NCI-H1417 (cell line): Measurements from ENCODE around the gene COL6A3.
"Not testable (repeated sequence)": the region's sequence is repeated elsewhere in the genome, so short reads cannot be mapped to it uniquely, and the experiment has no call there.

Source experiments
- DNase-seq, 3 experiments: peaks; one replicate each; lab custom pipeline; 2025; lab: John Stamatoyannopoulos, UW

The COL6A3 gene

DNA sequence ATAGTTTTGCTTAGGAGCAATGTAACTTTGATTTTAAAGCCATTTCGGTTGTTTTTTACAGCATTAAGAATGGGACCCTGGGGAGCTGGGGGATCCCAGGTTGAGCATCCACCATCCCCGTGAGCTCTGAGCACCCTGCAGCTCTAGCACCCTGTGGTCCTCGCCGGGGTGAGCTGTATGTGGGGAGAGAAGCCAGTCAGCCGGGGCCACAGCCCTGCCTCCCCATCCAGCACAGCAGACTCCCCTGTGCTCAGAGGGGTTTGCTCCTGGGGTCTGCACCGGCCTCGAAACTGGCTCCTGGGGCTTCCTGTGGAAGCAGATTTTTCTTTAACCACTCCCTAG is 1.3 kb downstream of the COL6A3 start:
- no peak for DNase-seq

DNA sequence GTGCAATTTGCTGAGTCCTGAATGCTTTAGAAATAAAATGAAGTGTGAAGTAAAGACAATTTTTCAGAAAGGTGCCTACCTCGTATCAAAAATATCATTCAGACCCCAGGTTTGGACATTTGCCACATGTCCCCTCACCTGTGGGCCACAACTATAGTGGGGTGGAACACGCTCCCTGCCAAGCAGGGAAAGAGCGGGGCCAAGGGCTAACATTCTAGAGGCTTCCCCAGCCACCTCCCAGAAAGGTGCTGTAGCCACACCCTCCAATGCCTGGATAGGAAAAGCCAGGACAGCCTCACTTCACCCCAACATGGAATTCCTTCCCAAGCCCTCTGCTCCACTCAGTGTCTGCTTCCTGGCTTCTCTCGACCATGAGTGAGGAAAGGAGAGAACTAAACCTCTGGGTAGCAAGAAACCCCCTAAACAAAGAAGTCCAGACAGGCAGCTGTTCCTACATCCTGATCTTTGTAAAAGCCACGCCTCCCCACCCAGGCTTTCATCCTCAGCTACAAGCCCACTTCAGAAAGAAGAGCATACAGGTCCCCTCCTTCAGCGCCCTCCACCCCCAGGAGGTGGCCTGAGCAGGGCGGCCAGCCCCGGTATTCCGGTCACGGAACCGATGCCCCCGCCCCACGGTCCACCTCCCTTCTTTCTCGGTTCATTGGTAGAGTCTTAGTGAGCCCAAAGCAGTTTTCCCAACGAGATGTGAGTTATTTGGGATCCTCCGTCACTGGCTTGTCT is 2.1 kb downstream of the COL6A3 start:
- DNase-seq = no peak

DNA sequence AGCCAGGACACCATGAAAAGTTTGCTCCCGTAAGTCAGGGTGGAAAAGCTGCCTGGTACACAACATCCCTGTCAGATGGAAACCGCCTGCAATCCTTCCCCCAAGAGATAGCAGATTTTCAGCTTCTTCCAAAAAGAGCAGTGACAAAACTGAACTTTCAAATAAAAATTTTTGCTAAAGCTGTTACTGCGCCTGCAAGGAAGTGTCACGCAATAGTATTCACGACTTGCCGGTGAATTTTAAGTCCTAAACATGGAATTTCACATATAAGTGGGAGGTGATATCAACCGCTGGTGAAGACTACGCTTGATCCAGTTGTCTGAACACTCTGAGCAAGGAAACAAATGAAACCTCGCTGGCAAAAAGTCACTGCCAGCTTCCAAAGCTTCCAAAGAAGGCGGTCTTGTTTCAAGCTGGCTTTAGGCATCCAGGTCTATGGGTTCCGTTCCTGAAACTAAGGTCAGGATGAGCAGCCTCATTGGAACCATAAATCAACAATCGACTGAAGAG is 2.8 kb downstream of the COL6A3 start:
- DNase-seq = no peak

DNA sequence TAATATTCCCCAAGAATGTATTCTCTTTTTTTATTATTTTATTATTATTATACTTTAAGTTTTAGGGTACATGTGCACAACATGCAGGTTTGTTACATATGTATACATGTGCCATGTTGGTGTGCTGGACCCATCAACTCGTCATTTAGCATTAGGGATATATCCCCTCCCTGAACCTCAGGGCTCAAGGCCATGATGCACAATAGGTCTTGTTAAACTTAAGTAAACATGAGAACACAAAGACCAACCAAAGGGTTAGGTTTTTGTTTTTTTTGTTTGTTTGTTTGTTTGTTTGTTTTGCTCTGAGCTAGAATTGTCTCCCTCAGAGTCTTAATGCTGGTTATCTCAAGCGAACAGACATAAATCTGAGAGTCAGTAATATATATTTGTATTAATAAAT is 4.7 kb downstream of the COL6A3 start:
- DNase-seq = not testable (repeated sequence)

DNA sequence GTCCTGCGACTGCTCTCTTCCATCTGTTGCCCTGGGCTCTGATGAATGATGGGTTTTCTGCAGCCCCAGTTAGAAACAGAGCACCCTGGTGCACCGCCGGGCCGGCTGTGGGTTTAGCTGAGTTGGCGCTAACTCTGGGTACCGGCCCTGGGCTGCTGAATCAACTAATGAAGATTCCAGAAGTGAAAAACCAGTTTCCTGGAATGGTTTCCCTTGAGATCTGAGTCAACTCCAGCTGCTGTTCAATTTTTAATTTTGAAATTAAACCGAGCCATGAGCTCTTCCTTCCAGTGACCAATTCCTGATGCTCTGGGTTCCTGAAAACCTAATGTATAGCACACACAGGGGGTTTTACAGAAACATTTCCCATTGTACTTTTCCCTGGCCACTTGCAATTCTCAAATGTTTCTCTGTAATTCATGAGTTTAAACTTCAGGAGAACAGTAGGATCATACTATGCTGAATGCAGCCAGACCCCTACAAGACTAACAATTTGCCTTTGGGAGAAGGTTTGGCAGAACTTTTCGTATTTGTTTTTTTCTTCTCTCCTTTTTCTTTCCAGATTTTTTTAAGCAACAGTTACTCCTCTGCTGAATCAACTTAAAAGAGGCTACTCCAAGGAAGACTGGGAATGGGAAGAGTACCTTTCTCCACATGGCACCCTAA is 5.5 kb downstream of the COL6A3 start:
- DNase-seq = no peak

DNA sequence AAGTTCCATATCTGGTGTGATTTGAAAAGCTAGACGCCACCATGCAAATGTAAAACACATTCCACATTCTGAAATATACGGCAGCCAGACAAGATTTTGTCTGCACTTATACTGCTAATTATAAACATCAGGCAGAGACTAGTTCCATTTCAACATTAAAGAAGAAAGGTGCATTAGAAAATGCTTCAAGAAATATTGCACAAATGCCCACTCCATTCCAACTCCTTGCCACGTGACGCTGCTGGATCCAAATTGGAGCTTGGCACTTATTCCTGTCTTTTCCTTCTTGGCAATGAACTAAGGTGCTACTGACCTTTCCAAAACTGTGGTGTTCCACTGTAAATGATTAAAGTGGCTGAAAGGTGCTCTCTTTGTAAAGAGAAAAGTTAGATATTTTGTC is 6.3 kb downstream of the COL6A3 start:
- no peak for DNase-seq

DNA sequence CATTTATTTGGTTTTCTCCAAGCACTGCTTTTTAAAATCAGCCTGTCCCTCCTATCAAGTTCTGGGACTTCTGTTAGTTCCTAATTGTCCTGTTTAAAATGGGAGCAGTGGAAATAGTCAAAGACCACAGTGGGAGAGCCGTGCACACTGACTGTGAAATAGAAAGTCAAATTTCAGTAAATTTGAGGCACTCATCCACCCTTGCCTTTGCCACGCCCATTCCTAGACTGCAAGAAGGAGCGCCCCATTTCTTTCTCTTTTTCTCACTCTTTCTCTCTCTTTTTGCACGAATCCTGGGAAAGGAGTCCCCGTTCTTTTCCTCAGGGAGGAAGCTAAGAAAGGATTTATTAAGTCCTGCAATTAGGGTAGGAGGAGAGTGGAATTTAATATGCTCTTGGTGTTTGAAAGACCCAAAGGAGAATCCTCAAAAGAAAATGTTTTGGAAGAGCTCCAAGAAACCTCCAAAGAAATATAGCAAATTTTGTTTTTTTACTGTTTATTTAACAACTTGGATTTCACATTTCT is 7.5 kb downstream of the COL6A3 start:
- DNase-seq = no peak

DNA sequence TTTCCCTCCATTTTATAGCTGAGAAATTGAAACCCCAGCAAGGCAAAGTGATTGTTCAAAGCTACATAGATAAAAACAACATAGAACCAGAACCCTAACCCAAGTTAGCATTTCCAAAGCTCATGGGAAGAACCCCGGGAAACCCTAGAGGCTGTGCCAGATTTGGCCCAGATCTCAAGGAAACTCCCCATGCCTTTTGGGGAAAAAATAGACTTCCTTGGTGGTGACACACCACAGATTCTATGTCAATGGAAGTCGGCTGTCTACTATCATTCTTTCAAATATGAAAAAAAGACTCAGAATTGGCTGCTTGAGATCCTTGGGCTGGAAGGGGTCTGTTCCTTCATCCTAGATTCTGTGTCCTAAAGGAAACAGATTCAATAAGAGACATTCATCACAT is 8.4 kb downstream of the COL6A3 start:
- DNase-seq = no peak

DNA sequence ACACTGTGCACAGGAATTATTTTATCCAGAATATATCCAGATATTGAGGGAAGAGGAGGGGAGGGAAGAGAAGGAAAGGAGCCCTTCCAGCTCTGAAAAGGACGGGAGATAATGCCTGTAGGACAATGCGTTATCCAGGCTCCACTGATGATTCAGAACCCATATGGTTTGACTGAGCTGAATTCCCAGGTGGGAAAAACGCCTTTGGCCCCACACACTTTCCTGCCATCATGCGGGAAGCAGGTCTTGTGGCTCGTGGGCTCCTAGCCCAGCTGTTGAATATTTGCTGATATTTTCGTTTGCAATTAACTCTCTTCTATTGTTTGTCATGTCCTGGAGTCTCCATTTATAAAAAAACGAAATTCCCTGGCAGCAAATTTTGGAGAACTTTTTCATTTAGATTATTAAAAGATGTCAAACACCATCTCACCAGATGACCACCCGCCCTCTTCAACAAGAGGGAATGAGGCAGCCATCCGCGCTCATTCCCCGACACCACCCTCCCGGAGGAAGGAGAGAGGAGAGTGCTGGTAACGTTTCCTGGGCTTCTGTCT is 8.9 kb downstream of the COL6A3 start:
- no peak for DNase-seq

DNA sequence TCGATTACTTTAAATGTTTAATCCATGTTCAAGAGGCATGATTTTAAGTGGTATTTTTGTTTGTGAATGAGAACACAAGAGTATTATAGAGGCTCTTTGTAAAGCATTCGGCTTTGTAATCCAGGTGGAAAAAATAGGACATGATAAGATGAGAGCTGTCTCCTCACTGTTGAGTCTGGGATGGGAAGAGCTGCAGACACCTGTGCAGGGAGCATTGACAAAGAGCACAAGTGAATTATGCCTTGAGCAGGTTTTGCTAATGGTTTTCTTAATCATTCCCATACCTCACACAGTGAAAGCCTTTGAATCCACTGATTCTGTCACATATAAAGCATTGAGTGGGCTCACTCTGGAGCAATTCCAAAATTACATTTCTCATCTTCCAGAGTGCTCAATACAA is 9.6 kb downstream of the COL6A3 start:
- no peak for DNase-seq

DNA sequence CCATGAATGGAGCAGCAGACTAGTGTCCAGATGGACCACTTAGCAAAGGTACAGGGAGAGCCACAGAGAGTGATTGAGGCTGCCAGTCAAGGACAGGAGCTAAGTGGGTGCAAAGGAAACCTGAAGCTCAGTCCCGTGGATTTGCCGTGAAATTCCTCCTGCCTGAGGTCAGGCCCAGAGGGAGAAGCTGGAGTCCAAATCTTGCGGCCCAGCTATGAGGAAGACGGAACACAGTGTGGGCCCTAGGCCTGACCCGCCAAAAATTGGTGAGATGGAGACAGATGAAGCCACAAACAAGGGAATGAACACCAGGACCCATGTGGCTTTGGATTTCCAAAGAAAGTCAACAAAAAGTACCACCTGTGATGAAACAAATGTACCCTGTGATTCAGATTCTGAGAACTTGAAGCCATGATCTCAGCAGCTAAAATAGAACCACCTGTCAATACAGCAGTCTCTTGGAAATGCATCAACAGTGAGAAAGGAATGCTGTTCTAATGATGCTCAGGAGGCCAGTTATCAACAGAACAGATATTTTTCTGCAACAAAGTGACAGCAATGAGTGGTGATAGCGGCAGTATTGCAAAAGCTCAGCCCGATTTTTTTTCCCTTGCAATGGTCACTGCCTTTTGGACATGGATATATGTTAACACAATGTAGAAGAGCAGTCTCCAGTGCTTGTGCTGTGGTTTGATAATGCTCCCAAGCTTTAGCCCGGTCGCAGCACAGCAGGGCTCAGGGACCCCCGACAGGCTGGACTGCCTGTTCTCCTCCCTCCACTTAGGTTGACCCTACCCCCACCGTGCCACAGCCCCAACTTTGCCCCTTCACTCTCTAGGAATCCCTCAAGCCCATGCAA is 10.7 kb downstream of the COL6A3 start:
- DNase-seq = no peak

DNA sequence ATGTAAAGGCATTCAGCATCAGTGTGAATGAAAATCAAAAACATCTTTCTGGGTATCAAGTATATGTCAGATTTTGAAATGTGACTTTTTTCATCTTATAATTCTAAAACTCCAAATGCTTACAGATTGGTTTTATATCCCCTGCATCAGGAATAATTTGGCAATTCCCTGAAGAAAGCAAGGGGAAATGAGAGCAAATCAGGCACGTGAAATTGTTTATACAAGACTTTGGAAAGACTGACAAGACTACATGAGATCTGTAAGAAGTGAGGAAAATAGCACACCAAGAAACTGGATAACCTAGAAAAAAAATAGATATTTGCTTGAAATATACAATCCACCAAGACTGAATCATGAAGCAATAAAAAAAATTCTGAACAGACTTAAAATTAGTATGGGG is 13.8 kb downstream of the COL6A3 start:
- DNase-seq = no peak

DNA sequence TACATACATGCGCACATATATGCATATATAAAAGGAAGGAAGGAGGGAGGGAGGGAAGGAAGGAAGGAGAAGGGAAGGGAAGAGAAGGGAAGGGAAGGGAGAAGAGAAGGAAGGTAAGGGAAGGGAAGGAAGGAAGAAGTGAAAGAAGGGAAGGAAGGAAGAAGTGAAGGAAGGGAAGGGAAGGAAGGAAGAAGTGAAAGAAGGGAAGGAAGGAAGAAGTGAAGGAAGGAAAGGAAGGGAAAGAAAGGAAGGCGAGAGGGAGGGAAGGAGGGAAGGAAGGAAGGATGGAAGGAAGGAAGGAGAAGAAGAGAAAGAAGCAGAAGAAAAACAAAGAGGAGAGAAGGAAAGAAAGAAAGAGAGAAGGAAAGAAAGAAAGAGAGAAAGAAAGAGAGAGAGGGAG is 16.9 kb downstream of the COL6A3 start:
- DNase-seq = no peak

DNA sequence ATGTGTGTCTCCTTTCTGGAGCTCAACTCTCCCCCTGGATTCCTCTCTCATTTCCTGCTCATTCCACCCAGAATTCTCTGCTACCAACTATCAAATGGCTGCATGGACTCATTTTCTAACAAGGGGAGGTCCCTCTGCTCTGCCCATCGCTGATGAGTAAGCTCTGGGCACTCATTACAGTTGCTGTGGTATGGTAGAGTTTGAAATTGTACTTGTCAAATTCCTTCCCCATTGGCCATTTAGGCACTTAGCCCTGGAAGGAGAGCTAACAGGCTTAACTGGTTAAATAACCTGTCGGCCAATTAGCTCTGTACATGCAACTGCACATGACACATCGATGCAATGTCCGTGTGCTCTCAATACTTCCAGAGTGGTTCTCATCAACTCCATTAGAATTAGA is 20.4 kb downstream of the COL6A3 start:
- no peak for DNase-seq

DNA sequence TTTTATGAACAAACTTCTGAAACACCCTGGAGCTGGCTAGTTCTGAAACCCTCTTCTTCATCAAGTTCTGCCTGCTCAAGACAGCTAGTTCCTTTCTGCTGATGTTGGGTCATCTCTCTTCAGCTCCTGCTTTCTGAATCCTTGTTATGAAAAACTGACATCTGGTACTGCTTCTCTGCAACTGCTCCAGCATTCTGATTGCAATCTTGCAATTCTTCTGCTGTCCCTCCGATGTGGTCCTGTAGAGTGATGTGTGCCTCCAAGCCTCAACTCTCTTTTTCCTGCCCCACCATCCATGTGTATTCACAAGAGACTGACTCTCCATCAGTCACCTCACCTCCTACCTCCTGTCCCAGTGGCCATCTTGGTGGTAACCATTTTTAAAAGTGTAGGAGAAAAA is 21.8 kb downstream of the COL6A3 start:
- DNase-seq = no peak

DNA sequence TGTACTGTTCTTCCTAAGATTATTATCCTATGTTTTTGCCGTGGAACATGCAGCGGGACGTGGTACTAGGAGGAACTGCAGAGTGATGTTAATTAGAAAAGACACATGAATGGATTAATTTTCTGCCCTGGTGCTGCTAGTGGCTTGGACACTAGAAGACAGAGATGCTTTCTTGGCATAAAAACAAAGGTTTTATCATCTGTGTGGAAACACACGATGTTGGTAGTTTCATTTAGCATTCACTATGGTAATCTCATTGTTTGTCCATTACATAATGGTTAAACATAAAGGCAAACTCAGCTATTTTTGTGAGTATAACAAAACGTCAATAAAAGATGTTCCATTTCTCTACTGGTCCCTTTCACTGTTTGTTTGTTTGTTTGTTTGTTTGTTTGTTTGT is 22.8 kb downstream of the COL6A3 start:
- DNase-seq = no peak

DNA sequence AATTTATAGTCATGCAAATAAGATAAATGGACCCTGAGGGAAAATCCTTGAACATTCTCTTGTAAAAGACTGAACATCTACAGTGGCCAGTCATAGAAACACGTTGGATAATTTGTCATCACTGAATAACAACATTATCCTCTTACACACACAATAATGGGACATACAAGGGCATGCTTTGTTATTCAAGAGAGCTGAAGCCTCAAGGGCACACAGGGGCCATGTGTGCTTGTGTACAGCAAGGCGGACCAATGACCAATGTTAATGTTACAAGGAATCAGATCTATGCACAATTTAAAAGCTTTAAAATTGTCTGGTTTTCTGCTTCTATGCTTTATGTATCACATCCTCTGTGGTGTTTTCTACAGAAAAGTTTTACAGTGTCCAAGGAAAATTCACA is 23.7 kb downstream of the COL6A3 start:
- DNase-seq = no peak

DNA sequence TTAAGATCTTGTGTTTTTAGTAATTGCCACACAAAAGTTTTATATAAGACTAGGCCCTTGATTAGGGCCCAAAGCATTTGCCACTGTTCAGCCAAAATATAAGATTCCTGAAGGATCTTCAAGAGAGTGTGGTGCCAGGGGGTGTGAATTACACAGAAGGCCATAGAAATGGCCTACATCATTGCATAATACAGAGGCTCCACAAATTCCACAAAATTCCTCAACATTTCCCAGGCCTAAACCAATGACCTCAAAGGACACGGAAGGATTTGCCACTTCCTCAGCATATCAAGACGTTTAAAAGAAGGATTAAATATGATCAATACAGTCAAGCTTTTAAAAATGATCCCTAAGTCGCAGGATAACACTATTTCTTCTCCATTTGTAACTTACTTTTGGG is 24.1 kb downstream of the COL6A3 start:
- DNase-seq = no peak

DNA sequence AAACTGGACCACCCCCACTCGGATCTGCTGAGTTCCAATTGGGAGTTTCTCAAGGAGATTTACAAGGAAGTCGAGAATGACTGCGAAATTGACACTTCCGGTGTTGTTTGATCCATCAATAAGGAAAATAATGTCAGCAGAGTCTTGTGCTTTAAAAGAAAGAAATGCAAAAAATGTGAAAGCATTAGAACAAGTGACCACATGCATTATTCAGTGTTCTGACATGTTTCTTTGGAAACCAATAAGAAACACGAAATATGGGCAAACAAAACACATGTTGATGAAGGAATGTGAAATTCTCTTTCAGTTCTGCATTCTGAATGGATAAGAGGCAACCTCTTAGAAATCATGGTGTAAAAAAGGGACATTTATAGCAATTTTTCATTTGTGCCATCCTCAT is 25.9 kb downstream of the COL6A3 start:
- no peak for DNase-seq

DNA sequence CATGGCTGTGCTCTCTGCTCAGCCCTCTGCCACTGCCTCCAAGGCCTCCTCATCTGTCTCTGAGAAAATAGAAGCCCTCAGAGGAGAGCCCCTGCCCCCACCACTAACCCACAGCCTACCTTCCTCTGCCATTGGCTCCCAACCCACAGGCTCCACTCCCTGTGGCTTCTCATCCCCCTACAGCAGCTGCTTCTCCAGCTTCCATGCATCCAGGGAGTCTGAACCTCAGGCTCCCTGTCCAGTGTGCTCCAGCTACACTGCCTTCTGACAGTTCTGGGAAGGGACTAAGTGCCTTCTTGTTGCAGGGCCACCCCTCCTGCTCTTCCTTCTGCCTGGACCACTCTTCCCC is 29.3 kb downstream of the COL6A3 start:
- DNase-seq = no peak

DNA sequence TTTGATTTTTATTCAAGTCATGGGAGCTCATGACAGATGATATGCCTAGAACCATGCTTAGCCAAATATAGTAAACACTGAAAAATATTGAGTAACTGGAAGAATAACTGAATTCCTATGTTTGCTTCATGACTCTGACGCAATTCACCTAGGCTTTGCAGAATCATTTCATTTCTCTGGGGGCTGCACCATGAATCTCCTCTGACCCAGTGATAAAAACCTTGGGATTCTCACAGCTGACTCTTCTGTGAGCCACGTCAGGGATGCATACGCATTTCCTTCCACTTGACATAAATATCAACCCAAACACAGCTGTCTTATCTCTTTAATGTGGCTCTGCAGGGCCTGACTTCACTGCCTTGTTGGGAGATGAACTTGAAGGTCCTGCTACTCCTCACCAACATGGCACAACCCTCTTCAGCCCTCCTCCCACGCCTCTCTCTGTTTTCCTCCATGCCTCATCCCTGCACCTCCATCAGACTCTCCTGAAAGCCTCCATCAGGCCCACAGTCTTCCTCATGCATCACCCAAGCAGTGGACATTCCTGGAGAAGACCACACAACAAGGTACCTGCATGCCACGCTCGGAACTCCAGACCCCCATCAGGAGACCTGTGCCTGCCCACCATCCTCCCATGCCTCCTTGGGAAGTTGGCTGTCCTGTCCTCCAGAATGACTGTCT is 29.8 kb downstream of the COL6A3 start:
- no peak for DNase-seq

DNA sequence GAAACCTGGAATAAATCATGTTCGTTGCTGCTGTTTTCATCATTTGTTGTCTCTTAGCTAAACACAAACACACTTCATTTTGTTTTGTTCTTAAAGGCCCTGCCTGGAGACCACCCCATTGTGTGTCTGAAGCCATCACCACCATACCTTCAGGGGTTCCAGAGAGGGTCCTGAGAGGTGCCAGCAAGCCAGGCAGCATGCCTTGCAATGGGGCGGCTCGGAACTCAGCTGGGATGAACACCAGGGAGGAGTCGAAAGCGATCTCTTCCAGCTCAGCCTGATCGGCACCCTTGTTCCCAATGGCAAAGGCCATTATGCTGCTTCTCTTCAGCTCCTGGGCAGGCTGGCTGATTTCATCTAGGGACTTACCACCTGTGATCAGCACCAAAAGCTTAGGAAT is 33.2 kb downstream of the COL6A3 start:
- no peak for DNase-seq
